ENCODE measurements around the gene SLC29A4.
"Not testable (repeated sequence)": the region's sequence is repeated elsewhere in the genome, so short reads cannot be mapped to it uniquely, and the experiment has no call there.

DNA sequence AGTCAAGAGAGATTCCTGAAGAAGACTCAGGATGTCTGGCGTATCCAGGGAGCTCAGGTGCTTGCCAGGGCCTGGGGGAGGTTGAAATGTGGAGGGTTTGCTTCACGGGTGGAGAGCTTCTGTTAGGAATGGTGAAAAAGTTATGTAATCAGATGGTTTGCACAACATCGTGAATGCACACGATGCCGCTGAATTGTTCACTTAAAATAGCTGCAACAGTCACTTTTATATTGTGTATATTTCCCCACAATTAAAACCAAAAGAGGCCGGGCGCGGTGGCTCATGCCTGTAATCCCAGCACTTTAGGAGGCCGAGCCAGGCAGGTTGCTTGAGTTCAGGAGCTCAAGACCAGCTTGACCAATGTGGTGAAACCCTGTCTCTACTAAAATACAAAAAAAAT, 28.4 kb upstream of the SLC29A4 start:
- TF ChIP-seq, protein P1, sequence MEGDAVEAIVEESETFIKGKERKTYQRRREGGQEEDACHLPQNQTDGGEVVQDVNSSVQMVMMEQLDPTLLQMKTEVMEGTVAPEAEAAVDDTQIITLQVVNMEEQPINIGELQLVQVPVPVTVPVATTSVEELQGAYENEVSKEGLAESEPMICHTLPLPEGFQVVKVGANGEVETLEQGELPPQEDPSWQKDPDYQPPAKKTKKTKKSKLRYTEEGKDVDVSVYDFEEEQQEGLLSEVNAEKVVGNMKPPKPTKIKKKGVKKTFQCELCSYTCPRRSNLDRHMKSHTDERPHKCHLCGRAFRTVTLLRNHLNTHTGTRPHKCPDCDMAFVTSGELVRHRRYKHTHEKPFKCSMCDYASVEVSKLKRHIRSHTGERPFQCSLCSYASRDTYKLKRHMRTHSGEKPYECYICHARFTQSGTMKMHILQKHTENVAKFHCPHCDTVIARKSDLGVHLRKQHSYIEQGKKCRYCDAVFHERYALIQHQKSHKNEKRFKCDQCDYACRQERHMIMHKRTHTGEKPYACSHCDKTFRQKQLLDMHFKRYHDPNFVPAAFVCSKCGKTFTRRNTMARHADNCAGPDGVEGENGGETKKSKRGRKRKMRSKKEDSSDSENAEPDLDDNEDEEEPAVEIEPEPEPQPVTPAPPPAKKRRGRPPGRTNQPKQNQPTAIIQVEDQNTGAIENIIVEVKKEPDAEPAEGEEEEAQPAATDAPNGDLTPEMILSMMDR (IDR thresholded peaks at IDR 0.05): not testable (repeated sequence)
- not testable (repeated sequence) for TF ChIP-seq POLR2A (IDR thresholded peaks at IDR 0.05)

Data from heart left ventricle (tissue), 13 donors.